Measurements from ENCODE around the gene MESP1.

MESP1 gene

DNA sequence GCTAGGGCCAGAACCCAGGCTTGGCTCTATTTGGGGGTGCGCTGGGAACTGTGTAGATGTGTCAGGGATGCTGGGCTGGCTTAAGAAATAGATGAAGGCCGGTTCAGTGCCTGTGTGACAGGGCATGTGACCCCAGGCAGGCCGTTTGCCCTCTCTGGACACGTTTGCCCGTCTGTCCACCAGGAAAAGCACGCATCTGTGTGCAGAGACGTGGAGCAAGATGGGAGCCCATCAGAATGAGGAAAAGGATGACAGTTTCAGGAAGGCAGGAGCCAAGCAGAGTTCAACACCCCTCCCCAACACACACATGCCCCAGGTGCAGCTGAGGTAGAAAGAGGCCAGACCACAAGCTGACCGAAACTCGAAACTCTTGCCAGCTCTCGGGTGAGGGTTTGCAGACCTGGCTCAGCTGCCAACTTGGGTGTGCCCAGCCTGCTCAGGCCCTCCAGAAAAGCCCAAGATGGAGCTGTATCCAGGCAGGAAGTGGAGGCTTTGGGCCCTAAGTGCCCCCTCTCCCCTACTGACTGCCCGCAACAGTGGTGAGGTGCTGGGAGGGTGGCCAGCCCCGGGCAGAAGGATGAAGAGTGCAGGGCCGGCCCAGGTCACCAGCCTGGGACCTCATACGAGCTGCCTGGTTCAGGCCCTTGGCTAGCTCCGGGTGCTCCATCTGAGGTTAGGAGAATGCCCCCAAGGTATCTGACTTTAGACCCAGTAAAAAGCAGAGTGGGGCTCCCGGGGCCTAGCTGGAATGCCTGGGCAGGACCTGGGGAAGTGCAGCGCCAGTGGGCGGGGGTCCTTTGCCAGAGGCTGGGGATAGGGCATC, 10.2 kb upstream of the MESP1 start:
- Histone ChIP-seq H3K4me3 (no peak overlapping the region), H3K27ac (peak overlapping the region in 4 of 21 experiments; percentile 2 to 42 (median 20))

DNA sequence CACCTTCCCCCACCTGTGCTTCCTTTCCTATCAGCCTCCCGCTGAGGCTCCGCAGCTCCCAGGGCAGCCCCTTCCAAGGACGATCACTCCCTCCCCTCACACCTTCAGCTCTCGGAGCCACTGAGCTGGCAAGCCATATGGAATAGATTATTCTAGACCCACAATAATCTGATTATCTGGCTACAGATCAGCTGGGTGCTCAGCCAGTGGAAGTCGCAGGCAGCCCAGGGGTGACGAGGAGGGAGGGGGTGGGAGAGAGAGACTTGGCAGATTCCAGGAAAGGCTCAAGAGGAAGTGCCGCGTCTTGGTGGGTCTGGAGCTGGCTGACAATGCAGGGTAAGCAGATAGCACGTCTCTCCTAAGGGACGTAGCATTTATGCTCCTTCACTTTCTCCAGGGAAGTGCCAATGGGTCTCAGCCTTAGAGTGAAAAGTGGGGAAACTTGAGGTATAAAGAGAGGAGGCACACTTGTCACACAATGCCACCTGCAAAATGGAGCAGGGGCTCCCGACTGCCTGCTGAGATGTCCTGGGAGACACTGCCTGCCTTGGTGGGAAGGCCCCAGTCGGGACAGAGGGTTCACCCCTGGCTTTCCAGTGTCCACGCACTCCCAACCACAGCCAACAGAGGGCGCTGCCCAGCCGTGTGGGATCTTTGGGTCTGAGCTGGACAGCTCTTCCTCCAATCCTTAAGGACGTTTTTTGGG, 9.4 kb upstream of the MESP1 start:
- Histone ChIP-seq H3K4me3 (no peak overlapping the region), H3K27ac (peak overlapping the region in 1 of 21 experiments; percentile 2)

DNA sequence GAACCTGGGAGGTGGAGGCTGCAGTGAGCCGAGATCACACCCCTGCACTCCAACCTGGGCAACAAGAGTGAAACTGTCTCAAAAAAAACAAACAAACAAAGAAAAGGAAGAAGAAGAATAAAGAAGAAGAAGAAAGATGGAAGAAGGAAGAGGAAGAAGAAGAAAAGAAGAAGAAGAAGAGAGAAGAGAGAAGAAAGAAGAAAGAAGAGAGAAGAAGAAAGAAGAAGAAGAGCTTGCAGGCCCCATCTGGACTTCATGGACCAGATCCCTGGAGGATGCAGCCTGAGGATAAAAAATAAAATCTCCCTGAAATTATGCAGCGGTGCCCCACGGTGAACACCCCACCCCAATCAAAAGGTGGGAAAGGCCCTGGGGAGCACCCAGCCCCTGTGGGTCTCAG, 8.8 kb upstream of the MESP1 start:
- Histone ChIP-seq H3K4me3 (no peak overlapping the region), H3K27ac (no peak overlapping the region)

DNA sequence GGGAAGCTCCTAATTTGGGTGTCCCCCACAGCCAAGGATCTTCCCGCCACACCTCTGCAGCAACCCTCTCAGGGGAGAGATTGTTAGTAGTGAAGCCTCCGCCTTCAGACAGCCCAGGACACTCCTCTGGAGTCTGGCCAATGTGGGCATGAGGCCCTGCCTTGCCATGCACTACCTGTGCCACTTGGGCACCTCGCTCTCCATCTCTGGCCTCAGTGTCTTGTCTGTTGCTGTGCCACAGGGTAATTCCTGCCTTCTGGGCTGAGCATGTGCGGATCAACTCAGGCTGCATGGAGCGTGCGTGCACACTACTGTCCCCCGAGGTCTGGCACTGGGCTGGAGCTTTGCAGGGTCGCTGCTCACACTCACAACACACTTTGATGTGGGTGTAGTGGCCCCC, 7.9 kb upstream of the MESP1 start:
- no peak overlapping the region for H3K4me3 ChIP-seq
- no peak overlapping the region for H3K27ac ChIP-seq

DNA sequence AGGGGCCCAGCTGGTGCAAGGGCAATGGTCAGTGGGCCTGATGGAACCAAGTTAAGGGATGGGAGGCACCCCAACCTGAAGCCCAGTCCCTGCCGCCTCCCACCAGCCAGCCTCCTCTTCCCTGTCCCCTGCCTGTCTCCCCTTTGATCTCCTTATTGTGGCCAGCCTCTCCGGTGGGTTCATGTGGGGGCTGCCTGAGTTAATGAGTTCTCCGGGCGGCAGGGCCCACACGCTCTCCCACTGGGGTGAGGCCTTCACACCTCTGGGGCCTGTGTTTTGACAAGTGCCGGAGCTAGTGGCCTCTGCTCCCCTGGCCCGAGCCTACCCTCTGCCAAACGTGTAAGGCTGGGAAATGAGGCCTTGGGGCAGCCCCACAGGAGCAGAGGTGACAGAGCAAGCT, 7.2 kb upstream of the MESP1 start:
- Histone ChIP-seq H3K27ac (no peak overlapping the region), H3K4me3 (no peak overlapping the region)

DNA sequence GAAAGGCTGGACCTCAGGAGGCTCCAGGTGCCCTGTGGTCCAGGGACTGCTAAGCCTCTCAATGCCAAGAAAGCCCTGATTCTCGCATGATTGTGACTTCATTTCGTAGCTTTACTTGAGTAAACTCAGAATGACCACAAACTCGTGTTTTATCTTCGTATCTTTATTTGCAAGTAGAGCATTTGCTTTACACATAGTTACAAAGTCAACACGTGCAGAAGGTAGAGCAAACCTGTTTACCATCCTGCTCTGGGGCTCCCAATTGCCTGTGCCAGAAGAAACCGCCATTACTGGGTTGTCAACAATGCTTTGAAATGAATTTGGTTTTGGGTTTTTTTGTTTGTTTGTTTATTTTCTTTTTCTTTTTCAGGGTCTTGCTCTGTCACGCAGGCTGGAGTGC, 5.8 kb upstream of the MESP1 start:
- Histone ChIP-seq H3K4me3 (no peak overlapping the region), H3K27ac (no peak overlapping the region)

- Histone ChIP-seq H3K4me3 (no peak overlapping the region), H3K27ac (no peak overlapping the region)
These were observed 4.7 kb upstream of the MESP1 start for GRCh38 chr15:89755701-89756100.

GRCh38 chr15:89754361-89755154, 3.5 kb upstream of the MESP1 start:
- Histone ChIP-seq H3K4me3 (no peak overlapping the region), H3K27ac (no peak overlapping the region)

GRCh38 chr15:89753855-89754254, 2.8 kb upstream of the MESP1 start:
- Histone ChIP-seq H3K27ac (no peak overlapping the region), H3K4me3 (no peak overlapping the region)

DNA sequence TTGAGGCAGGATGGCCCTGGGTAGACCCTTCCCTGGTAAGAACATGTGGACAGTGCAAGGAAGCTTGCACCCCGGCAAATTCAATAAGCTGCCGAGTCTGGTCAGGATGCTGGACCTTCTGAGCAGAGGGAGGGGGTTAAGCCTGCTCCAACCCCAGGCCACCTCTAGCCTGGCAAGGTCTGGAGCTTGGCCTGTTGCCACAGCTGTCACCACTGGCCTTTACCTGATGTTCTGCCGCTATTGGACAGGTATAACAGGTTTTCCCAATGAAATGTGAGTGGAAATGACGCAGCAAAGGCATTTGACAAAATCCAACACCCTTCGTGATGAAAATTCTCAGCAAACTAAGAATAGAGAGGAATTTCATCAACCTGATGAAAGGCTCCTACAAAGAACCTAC, 699 bp upstream of the MESP1 start:
- Histone ChIP-seq H3K4me3 (peak overlapping the region in 1 of 7 experiments; percentile 51), H3K27ac (peak overlapping the region in 2 of 21 experiments; percentile 15 to 16)

- Histone ChIP-seq H3K4me3 (peak overlapping the region; percentile 49 to 74 (median 60)), H3K27ac (peak overlapping the region in 11 of 21 experiments; percentile 2 to 75 (median 47))
These were observed 994 bp downstream of the MESP1 start for GRCh38 chr15:89749951-89750559.

DNA sequence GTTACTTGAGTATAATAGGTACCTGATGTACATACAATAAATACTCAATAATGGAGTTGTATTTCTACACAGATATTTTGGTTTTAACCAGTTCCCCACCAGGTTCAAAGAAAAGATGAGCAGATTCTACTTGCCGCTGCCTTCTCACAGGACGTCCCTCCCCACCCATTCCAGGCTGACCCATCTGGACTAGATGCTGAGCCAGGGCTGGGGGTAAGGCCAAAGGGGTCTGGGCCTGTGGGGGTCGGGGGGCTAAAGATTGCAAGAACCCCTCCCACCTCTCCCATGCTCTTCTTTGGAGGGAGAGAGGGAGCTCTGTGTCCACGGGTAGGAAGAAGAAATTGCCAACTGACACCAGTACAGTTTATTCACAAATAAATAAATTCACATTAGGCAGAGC, 1.5 kb downstream of the MESP1 start:
- H3K27ac ChIP-seq: no peak overlapping the region
- H3K4me3 ChIP-seq: no peak overlapping the region

DNA sequence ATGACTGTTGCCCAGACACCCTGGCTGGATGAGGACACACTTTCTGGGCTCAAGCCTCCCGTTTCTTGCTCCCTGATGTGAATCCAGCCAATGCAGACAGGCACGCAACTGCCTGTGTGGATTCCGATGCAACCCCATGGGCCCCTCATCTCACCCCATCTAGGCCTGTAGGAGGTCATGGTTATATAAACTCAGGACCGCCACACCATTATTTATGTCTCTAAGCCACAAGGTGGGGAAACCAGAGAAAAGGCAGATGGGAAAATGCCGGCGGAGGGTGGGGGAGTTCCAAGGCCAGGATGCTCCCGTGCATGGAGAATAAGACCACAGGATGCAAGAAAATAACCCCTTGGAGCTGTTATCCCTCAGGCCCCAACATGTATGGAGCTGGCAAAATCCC, 2.0 kb downstream of the MESP1 start:
- H3K4me3 ChIP-seq: no peak overlapping the region
- H3K27ac ChIP-seq: no peak overlapping the region

- no peak overlapping the region for H3K27ac ChIP-seq
- no peak overlapping the region for H3K4me3 ChIP-seq
These were observed 3.1 kb downstream of the MESP1 start for GRCh38 chr15:89747708-89748682.

DNA sequence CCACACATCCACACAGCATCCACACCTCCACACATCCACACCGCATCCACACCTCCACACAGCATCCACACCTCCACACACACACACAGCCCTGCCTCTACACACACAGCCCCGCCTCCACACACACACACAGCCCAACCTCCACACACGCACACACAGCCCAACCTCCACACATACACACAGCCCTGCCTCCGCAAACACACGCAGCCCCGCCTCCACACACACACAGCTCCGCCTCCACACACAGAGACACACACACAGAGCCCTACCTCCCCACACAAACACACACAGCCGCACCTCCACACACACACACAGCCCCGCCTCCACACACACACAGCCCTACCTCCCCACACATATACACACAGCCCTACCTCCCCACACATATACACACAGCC, 4.7 kb downstream of the MESP1 start:
- H3K27ac ChIP-seq: no peak overlapping the region

DNA sequence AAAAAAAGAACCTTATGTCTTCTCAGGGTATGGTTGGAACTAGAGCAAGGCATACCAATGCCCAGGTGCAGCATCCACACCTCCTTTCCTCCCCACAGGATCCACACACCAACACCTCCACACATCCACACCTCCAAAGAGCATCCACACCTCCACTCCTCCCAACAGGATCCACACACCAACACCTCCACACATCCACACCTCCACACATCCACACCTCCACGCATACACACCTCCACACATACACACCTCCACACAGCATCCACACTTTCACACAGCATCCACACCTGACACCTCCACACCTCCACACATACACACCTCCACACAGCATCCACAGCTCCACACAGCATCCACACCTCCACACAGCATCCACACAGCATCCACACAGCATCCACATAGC, 5.3 kb downstream of the MESP1 start:
- Histone ChIP-seq H3K27ac (no peak overlapping the region), H3K4me3 (no peak overlapping the region)

More for the DNA sequence above, 4.7 kb downstream of the MESP1 start:
- H3K4me3 ChIP-seq: no peak overlapping the region

DNA sequence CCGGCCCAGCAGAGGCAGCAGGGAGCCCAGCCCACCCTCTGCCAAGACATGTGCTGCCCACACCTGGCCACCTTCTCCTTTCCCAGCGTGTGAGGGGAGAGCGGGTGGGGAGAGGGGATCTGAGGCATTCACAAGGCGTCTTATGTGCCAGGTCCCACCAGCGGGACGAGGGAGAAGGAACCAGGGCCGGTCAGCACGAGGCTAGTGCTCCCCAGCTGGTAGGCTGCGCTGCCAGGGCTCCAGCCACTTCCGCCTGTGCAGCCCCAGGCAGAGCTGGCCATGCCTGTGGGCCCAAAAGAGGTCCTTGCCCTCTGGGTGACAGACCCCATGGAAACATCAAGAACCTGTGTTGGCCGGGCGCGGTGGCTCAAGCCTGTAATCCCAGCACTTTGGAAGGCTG, 5.9 kb downstream of the MESP1 start:
- Histone ChIP-seq H3K27ac (no peak overlapping the region), H3K4me3 (no peak overlapping the region)

GRCh38 chr15:89743594-89743993, 7.5 kb downstream of the MESP1 start:
- Histone ChIP-seq H3K27ac (no peak overlapping the region), H3K4me3 (no peak overlapping the region)

GRCh38 chr15:89743011-89743410, 8.0 kb downstream of the MESP1 start:
- H3K4me3 ChIP-seq: no peak overlapping the region
- H3K27ac ChIP-seq: no peak overlapping the region
